ENCODE results near the gene TMEM120A.

DNA sequence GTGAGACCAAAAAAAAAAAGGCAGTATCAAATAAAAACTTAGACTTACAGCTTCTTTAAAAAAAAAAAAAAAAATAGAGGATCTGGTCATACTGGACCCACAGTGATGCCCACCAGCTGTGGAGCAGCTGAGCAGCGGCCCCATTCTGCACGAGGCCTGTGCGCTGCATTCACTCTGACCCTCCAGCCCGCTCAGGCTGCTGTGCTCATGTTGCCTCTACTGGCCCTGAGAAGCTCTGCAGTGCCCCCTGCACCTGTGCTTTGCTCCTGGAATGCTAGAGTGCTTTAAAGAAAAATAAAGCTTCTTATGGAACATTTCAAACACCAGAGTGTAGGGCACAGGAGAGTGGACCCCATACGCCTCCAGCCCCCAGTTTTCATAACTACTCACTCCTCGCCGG, 33.2 kb downstream of the TMEM120A start:
- TF ChIP-seq, protein P1, sequence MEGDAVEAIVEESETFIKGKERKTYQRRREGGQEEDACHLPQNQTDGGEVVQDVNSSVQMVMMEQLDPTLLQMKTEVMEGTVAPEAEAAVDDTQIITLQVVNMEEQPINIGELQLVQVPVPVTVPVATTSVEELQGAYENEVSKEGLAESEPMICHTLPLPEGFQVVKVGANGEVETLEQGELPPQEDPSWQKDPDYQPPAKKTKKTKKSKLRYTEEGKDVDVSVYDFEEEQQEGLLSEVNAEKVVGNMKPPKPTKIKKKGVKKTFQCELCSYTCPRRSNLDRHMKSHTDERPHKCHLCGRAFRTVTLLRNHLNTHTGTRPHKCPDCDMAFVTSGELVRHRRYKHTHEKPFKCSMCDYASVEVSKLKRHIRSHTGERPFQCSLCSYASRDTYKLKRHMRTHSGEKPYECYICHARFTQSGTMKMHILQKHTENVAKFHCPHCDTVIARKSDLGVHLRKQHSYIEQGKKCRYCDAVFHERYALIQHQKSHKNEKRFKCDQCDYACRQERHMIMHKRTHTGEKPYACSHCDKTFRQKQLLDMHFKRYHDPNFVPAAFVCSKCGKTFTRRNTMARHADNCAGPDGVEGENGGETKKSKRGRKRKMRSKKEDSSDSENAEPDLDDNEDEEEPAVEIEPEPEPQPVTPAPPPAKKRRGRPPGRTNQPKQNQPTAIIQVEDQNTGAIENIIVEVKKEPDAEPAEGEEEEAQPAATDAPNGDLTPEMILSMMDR (IDR thresholded peaks at IDR 0.05) = no peak
- TF ChIP-seq POLR2AphosphoS5 (IDR thresholded peaks at IDR 0.05; ENCODE audit: low read depth, low read length) (no peak), SIN3A (IDR thresholded peaks at IDR 0.05; ENCODE audit: borderline replicate concordance, insufficient read depth, low read depth, low read length) (no peak)
- TF ChIP-seq, protein P2, sequence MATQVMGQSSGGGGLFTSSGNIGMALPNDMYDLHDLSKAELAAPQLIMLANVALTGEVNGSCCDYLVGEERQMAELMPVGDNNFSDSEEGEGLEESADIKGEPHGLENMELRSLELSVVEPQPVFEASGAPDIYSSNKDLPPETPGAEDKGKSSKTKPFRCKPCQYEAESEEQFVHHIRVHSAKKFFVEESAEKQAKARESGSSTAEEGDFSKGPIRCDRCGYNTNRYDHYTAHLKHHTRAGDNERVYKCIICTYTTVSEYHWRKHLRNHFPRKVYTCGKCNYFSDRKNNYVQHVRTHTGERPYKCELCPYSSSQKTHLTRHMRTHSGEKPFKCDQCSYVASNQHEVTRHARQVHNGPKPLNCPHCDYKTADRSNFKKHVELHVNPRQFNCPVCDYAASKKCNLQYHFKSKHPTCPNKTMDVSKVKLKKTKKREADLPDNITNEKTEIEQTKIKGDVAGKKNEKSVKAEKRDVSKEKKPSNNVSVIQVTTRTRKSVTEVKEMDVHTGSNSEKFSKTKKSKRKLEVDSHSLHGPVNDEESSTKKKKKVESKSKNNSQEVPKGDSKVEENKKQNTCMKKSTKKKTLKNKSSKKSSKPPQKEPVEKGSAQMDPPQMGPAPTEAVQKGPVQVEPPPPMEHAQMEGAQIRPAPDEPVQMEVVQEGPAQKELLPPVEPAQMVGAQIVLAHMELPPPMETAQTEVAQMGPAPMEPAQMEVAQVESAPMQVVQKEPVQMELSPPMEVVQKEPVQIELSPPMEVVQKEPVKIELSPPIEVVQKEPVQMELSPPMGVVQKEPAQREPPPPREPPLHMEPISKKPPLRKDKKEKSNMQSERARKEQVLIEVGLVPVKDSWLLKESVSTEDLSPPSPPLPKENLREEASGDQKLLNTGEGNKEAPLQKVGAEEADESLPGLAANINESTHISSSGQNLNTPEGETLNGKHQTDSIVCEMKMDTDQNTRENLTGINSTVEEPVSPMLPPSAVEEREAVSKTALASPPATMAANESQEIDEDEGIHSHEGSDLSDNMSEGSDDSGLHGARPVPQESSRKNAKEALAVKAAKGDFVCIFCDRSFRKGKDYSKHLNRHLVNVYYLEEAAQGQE (IDR thresholded peaks at IDR 0.05; ENCODE audit: insufficient read depth in 1 of 2, low read depth in 2 of 2, low read length in 1 of 2) = no peak

Measured in Panc1 (cell line).